Vagina (tissue), 2 donors: ENCODE measurements around the gene CACNA2D1.

Source experiments
- CTCF ChIP-seq, 3 experiments: fragments of 450-650 bp in 2 of 3; fragments of 200-600 bp in 1 of 3; sonication (generic) in 1 of 3; IDR thresholded peaks; one replicate each; pipeline ENCODE4 v1.5.1; 2017 to 2019; ENCODE audit warnings: antibody characterized with exemption in 3 of 3, mild to moderate bottlenecking in 2 of 3, moderate library complexity in 2 of 3
- POLR2A ChIP-seq, 2 donors: fragments of 450-650 bp; IDR thresholded peaks; one replicate each; pipeline ENCODE4 v1.6.1; 2017; ENCODE audit warnings: antibody characterized with exemption in 2 of 2, mild to moderate bottlenecking in 2 of 2, moderate library complexity in 2 of 2

- TF ChIP-seq CTCF (IDR thresholded peaks at IDR 0.05), result no peak
- TF ChIP-seq POLR2A (IDR thresholded peaks at IDR 0.05), result no peak
Observed at GRCh38 chr7:82335001-82335400, 108.6 kb downstream of the CACNA2D1 start.
